Right cardiac atrium (tissue), 5 donors: Measurements from ENCODE around the gene FNDC3B. TPM values are rescaled to one million over a fixed set of nuclear protein-coding genes. Genes with fewer than 3 reads are reported as not detected.
A peak's percentile ranks its signal among the peaks of the same experiment; 100 is the strongest.

Experiments used
- ATAC-seq, 2 donors: fragments of 200-7000 bp; cut with Tn5 transposase; one replicate each; pipeline versions ENCODE4 v1.8.0 to v1.9.1; 2020; ENCODE audit warnings: moderate library complexity in 2 of 2, mild to moderate bottlenecking in 1 of 2
- DNase-seq, 3 donors: peaks; one replicate each; pipeline ENCODE4 v3.0.0-alpha.2; 2020
- H3K27ac ChIP-seq: one replicate; pipeline ENCODE4 v1.5.1; 2013; ENCODE audit warnings: mild to moderate bottlenecking, low read length, control low read depth, moderate library complexity
- H3K27me3 ChIP-seq: one replicate; pipeline ENCODE4 v1.6.1; 2013; ENCODE audit not compliant: control insufficient read depth, insufficient read depth
- H3K4me1 ChIP-seq: one replicate; pipeline ENCODE4 v1.6.1; 2013; ENCODE audit warnings: low read length; ENCODE audit not compliant: control insufficient read depth, insufficient read depth
- H3K4me3 ChIP-seq: one replicate; pipeline ENCODE4 v1.5.1; 2013; ENCODE audit warnings: low read length, control low read depth
- H3K9me3 ChIP-seq: one replicate; pipeline ENCODE4 v1.6.1; 2013; ENCODE audit warnings: low read length; ENCODE audit not compliant: control insufficient read depth
- whole genome bisulfite sequencing: extraction: QIAGEN DNeasy Blood & Tissue Kit; methylation state at CpG from one replicate; pipeline ENCODE4 v1.1.7; 2013; 5-methylcytosine and 5-hydroxymethylcytosine counted together
- intact Hi-C, 4 donors: fragments of 100-400 bp; cut with DNase I; formaldehyde crosslinking; loops; one replicate each; pipeline versions ENCODE4 v1.11.0 to v1.14.0; 2022 to 2023
- polyA plus RNA-seq: library from polyadenylated mRNA; stranded (reverse); fragments of 200-250 nt; gene quantifications from one replicate; pipeline ENCODE4 v1.2.3, GENCODE V29; 2013
- total RNA-seq, 4 donors: library from RNA; stranded (reverse); fragmentation: NEBNext Ultra II Directional; extraction: Animal tissue kit (Norgen Biotek cat#: 25700); gene quantifications; one replicate each; pipeline ENCODE4 v1.2.1, GENCODE V29; 2021
- donor health status: healthy with polysubstance abuse.
- donor health status: DM: no; HTN: yes; CAD: no.
- donor health status: DM: no; HTN: no; CAD: no.
- donor health status: DM: no; HTN: yes; CAD: no; lungs with severe emphysema.
- donor health status: DM: yes; HTN: yes; CAD: no.

FNDC3B gene
- total and polyA plus RNA-seq, 5 donors, result 15.8 to 117 (median 83.0) TPM

- DNase-seq (no peak), ATAC-seq (no peak)
- Histone ChIP-seq H3K27me3 (no peaks in the 10 kb centered on the region), H3K27ac (no peak overlapping the region), H3K9me3 (no peaks in the 10 kb centered on the region), H3K4me3 (no peak overlapping the region), H3K4me1 (peaks cover 16% of the 10 kb centered on the region)
- intact Hi-C loops, result no loop called here
- 90% methylated on average over 2 of the region's 2 CpGs for WGBS
These were observed 36.8 kb downstream of the FNDC3B start for GRCh38 chr3:172076212-172076611.

GRCh38 chr3:172077197-172077757 lies 37.9 kb downstream of the FNDC3B start:
- WGBS, result 91% methylated on average over 4 of the region's 4 CpGs
- no peak overlapping the region for H3K4me3 ChIP-seq
- ATAC-seq (no peak), DNase-seq (no peak)
- no peak overlapping the region for H3K27ac ChIP-seq
- no peaks in the 10 kb centered on the region for H3K9me3 ChIP-seq
- no peaks in the 10 kb centered on the region for H3K27me3 ChIP-seq
- H3K4me1 ChIP-seq, result peaks cover 18% of the 10 kb centered on the region
- intact Hi-C loops, result no loop called here

GRCh38 chr3:172078244-172078643 lies 38.9 kb downstream of the FNDC3B start:
- no peaks in the 10 kb centered on the region for H3K27me3 ChIP-seq
- H3K9me3 ChIP-seq, result no peaks in the 10 kb centered on the region
- ATAC-seq (no peak), DNase-seq (no peak)
- intact Hi-C loops, result no loop called here
- no peak overlapping the region for H3K27ac ChIP-seq
- no peak overlapping the region for H3K4me3 ChIP-seq
- H3K4me1 ChIP-seq, result peaks cover 16% of the 10 kb centered on the region
- 83% methylated on average over 4 of the region's 4 CpGs for whole genome bisulfite sequencing

- Histone ChIP-seq H3K27ac (no peak overlapping the region), H3K27me3 (no peaks in the 10 kb centered on the region), H3K4me1 (peaks cover 16% of the 10 kb centered on the region), H3K4me3 (no peak overlapping the region), H3K9me3 (no peaks in the 10 kb centered on the region)
- intact Hi-C loops, result no loop called here
- ATAC-seq (no peak), DNase-seq (no peak)
- WGBS, result 90% methylated on average over 6 of the region's 6 CpGs
These were observed 39.3 kb downstream of the FNDC3B start for GRCh38 chr3:172078721-172079120.

- DNase-seq (no peak), ATAC-seq (no peak)
- Histone ChIP-seq H3K27me3 (no peaks in the 10 kb centered on the region), H3K27ac (no peak overlapping the region), H3K9me3 (no peaks in the 10 kb centered on the region), H3K4me3 (no peak overlapping the region), H3K4me1 (peaks cover 13% of the 10 kb centered on the region)
- intact Hi-C loops, result no loop called here
- WGBS, result 61% methylated on average over 3 of the region's 3 CpGs
These were observed 40.1 kb downstream of the FNDC3B start for GRCh38 chr3:172079326-172079976.

- DNase-seq (no peak), ATAC-seq (no peak)
- WGBS, result 94% methylated on average over 1 of the region's 1 CpG
- Histone ChIP-seq H3K27ac (no peak overlapping the region), H3K27me3 (no peaks in the 10 kb centered on the region), H3K9me3 (no peaks in the 10 kb centered on the region), H3K4me1 (peaks cover 9% of the 10 kb centered on the region), H3K4me3 (no peak overlapping the region)
- intact Hi-C loops, result no loop called here
These were observed 41.1 kb downstream of the FNDC3B start for GRCh38 chr3:172080503-172080902.

GRCh38 chr3:172082269-172082668 lies 42.9 kb downstream of the FNDC3B start:
- ATAC-seq, result peak; percentile 73 to 86
- DNase-seq, result peak in 1 of 3 donors; percentile 28
- Histone ChIP-seq H3K9me3 (no peaks in the 10 kb centered on the region), H3K27ac (peak overlapping the region; percentile 83), H3K4me3 (no peak overlapping the region), H3K27me3 (no peaks in the 10 kb centered on the region), H3K4me1 (peaks cover 10% of the 10 kb centered on the region)
- intact Hi-C loops, result no loop called here
- 35% methylated on average over 5 of the region's 5 CpGs for WGBS

- Histone ChIP-seq H3K27ac (peak overlapping the region; percentile 83), H3K4me3 (no peak overlapping the region), H3K27me3 (no peaks in the 10 kb centered on the region), H3K9me3 (no peaks in the 10 kb centered on the region), H3K4me1 (peaks cover 12% of the 10 kb centered on the region)
- ATAC-seq (no peak), DNase-seq (no peak)
- WGBS, result 89% methylated on average over 5 of the region's 5 CpGs
- intact Hi-C loops, result no loop called here
These were observed 43.6 kb downstream of the FNDC3B start for GRCh38 chr3:172082820-172083513.

- intact Hi-C loops, result no loop called here
- H3K27ac ChIP-seq, result no peak overlapping the region
- DNase-seq (no peak), ATAC-seq (no peak)
- no peaks in the 10 kb centered on the region for H3K27me3 ChIP-seq
- H3K4me3 ChIP-seq, result no peak overlapping the region
- no peaks in the 10 kb centered on the region for H3K9me3 ChIP-seq
- WGBS, result 95% methylated on average over 8 of the region's 8 CpGs
- peaks cover 9% of the 10 kb centered on the region for H3K4me1 ChIP-seq
These were observed 44.6 kb downstream of the FNDC3B start for GRCh38 chr3:172083995-172084409.

GRCh38 chr3:172084871-172085556 lies 45.6 kb downstream of the FNDC3B start:
- H3K4me1 ChIP-seq, result peaks cover 12% of the 10 kb centered on the region
- no peaks in the 10 kb centered on the region for H3K9me3 ChIP-seq
- DNase-seq, result no peak
- no peak overlapping the region for H3K27ac ChIP-seq
- no peak overlapping the region for H3K4me3 ChIP-seq
- intact Hi-C loops, result no loop called here
- WGBS, result 89% methylated on average over 5 of the region's 5 CpGs
- no peak for ATAC-seq
- H3K27me3 ChIP-seq, result no peaks in the 10 kb centered on the region

- H3K4me1 ChIP-seq, result peaks cover 14% of the 10 kb centered on the region
- no peak for ATAC-seq
These were observed 46.1 kb downstream of the FNDC3B start for GRCh38 chr3:172085557-172085895.

More at GRCh38 chr3:172085557-172085895, 46.1 kb downstream of the FNDC3B start:
- Histone ChIP-seq H3K4me3 (no peak overlapping the region), H3K27ac (no peak overlapping the region), H3K27me3 (no peaks in the 10 kb centered on the region), H3K9me3 (no peaks in the 10 kb centered on the region)
- WGBS, result 78% methylated on average over 2 of the region's 2 CpGs
- no peak for DNase-seq
- intact Hi-C loops, result no loop called here
